Neural cell (in vitro differentiated cells): ENCODE measurements around the gene MAP2. TPM values are rescaled to one million over a fixed set of nuclear protein-coding genes. Genes with fewer than 3 reads are reported as not detected.

ENCODE experiments used
- H2AFZ ChIP-seq: fragments of 200-600, 300-800 bp; sonication (generic), shearing (Covaris generic); 2 replicates; pipeline ENCODE4 v1.6.0; 2014; ENCODE audit warnings: low read depth, mild to moderate bottlenecking, antibody characterized with exemption, low read length, moderate library complexity
- H3F3A ChIP-seq: fragments of 200-600 bp; shearing (Covaris generic); 2 replicates; pipeline ENCODE4 v1.6.1; 2016; ENCODE audit warnings: mild to moderate bottlenecking, moderate library complexity, mixed read lengths, antibody characterized with exemption, low read length; ENCODE audit not compliant: insufficient read depth, poor library complexity, severe bottlenecking
- H3K27ac ChIP-seq: fragments of 200-600, 300-800 bp; sonication (generic), shearing (Covaris generic); 2 replicates; pipeline ENCODE4 v1.5.1; 2014; ENCODE audit warnings: mild to moderate bottlenecking, low read length, moderate library complexity
- H3K27me3 ChIP-seq: fragments of 300-800, 200-600 bp; sonication (generic), shearing (Covaris generic); 2 replicates; pipeline ENCODE4 v1.6.0; 2014; ENCODE audit warnings: mild to moderate bottlenecking, low read depth, low read length, moderate library complexity; ENCODE audit not compliant: insufficient read depth
- H3K36me3 ChIP-seq: fragments of 300-800, 200-600 bp; sonication (generic), shearing (Covaris generic); 2 replicates; pipeline ENCODE4 v1.5.1; 2014; ENCODE audit warnings: mild to moderate bottlenecking, antibody characterized with exemption, low read length, moderate library complexity; ENCODE audit not compliant: insufficient read depth
- H3K4me2 ChIP-seq: fragments of 300-800, 200-600 bp; sonication (generic), shearing (Covaris generic); 2 replicates; pipeline ENCODE4 v1.6.0; 2014; ENCODE audit warnings: mild to moderate bottlenecking, low read length
- H3K4me3 ChIP-seq: fragments of 300-800, 200-600 bp; sonication (generic), shearing (Covaris generic); 2 replicates; pipeline ENCODE4 v1.5.1; 2014; ENCODE audit warnings: mild to moderate bottlenecking, low read length, moderate library complexity
- H3K79me2 ChIP-seq: fragments of 200-600 bp; shearing (Covaris generic); replicated peaks from 2 replicates; pipeline ENCODE4 v1.6.0; 2014; ENCODE audit warnings: mild to moderate bottlenecking, low read length, moderate library complexity; ENCODE audit not compliant: insufficient read depth
- H3K9ac ChIP-seq: fragments of 300-800, 200-600 bp; sonication (generic), shearing (Covaris generic); 2 replicates; pipeline ENCODE4 v1.6.1; 2016; ENCODE audit warnings: mild to moderate bottlenecking, low read length, mixed read lengths
- H3K9me2 ChIP-seq: fragments of 200-600 bp; shearing (Covaris generic); 2 replicates; pipeline ENCODE4 v1.6.1; 2016; ENCODE audit warnings: mild to moderate bottlenecking, low read length, mixed read lengths; ENCODE audit not compliant: insufficient read depth
- H3K9me3 ChIP-seq: fragments of 200-600, 300-800 bp; sonication (generic), shearing (Covaris generic); 2 replicates; pipeline ENCODE4 v1.6.1; 2016; ENCODE audit warnings: mild to moderate bottlenecking, mixed run types, low read length, moderate library complexity, mixed read lengths
- H4K20me1 ChIP-seq: fragments of 200-600 bp; shearing (Covaris generic); 2 replicates; pipeline ENCODE4 v1.6.1; 2016; ENCODE audit warnings: mild to moderate bottlenecking, mixed run types; ENCODE audit not compliant: insufficient read depth
- CTCF ChIP-seq: fragments of 450-650 bp; IDR thresholded peaks from 2 replicates; pipeline ENCODE4 v1.5.1; 2014; ENCODE audit warnings: antibody characterized with exemption, mild to moderate bottlenecking, moderate library complexity; ENCODE audit not compliant: poor library complexity, severe bottlenecking
- EP300 ChIP-seq: fragments of 450-650 bp; conservative IDR thresholded peaks from 2 replicates; pipeline ENCODE4 v1.6.1; 2014; ENCODE audit warnings: antibody characterized with exemption, mild to moderate bottlenecking, moderate library complexity; ENCODE audit not compliant: poor library complexity, severe bottlenecking
- EZH2 ChIP-seq: fragments of 200-600, 300-800 bp; shearing (Covaris generic), sonication (generic); IDR thresholded peaks from 2 replicates; pipeline ENCODE4 v1.6.1; 2014; ENCODE audit warnings: antibody characterized with exemption, low read length, borderline replicate concordance, mild to moderate bottlenecking; ENCODE audit not compliant: insufficient read depth, poor library complexity, severe bottlenecking
- MXI1 ChIP-seq: fragments of 450-650 bp; conservative IDR thresholded peaks from 2 replicates; pipeline ENCODE4 v1.6.1; 2014; ENCODE audit warnings: antibody characterized with exemption, mild to moderate bottlenecking; ENCODE audit not compliant: poor library complexity, severe bottlenecking
- POLR2AphosphoS5 ChIP-seq: IDR thresholded peaks from 2 replicates; pipeline ENCODE4 v1.6.1; 2012
- RAD21 ChIP-seq: fragments of 450-650 bp; conservative IDR thresholded peaks from 2 replicates; pipeline ENCODE4 v1.6.1; 2014; ENCODE audit warnings: antibody characterized with exemption, mild to moderate bottlenecking, moderate library complexity
- REST ChIP-seq: IDR thresholded peaks from 2 replicates; pipeline ENCODE4 v1.6.1; 2012; ENCODE audit warnings: borderline replicate concordance
- SMC3 ChIP-seq: fragments of 450-650 bp; conservative IDR thresholded peaks from 2 replicates; pipeline ENCODE4 v1.6.1; 2014; ENCODE audit warnings: antibody characterized with exemption, mild to moderate bottlenecking, moderate library complexity; ENCODE audit not compliant: poor library complexity
- TAF1 ChIP-seq: IDR thresholded peaks from 2 replicates; pipeline ENCODE4 v1.6.1; 2012; ENCODE audit warnings: low read depth
- polyA plus RNA-seq: library from polyadenylated mRNA; depleted of rRNA; stranded (reverse); fragments of >200 nt; gene quantifications from 2 replicates; pipeline ENCODE4 v1.2.3, GENCODE V29; 2014

MAP2 gene
- polyA plus RNA-seq, 1 donor from 2014 or later = 450 TPM

GRCh38 chr2:209517436-209517835 lies 93.6 kb downstream of the MAP2 start:
- TF ChIP-seq MXI1 (no peak), REST (no peak), RAD21 (no peak), CTCF (no peak), EP300 (no peak), EZH2 (no peak), TAF1 (no peak), POLR2AphosphoS5 (no peak)
- no peak overlapping the region for H3K4me3 ChIP-seq
- H2AFZ ChIP-seq = no peak overlapping the region
- peaks cover 4% of the 10 kb centered on the region for H3K36me3 ChIP-seq
- no peak overlapping the region for H3K27ac ChIP-seq
- H3K9ac ChIP-seq = no peak overlapping the region
- no peak overlapping the region for H3K4me2 ChIP-seq
- H4K20me1 ChIP-seq = peaks cover 4% of the 10 kb centered on the region
- H3K27me3 ChIP-seq = no peaks in the 10 kb centered on the region
- peaks cover 17% of the 10 kb centered on the region for H3K79me2 ChIP-seq
- H3F3A ChIP-seq = peaks cover 17% of the 10 kb centered on the region
- no peaks in the 10 kb centered on the region for H3K9me2 ChIP-seq
- no peaks in the 10 kb centered on the region for H3K9me3 ChIP-seq

- H3K9ac ChIP-seq = no peak overlapping the region
- H3K36me3 ChIP-seq = peaks cover 4% of the 10 kb centered on the region
- H3K9me3 ChIP-seq = no peaks in the 10 kb centered on the region
- peaks cover 17% of the 10 kb centered on the region for H3F3A ChIP-seq
- H2AFZ ChIP-seq = no peak overlapping the region
- H3K27ac ChIP-seq = no peak overlapping the region
- H3K9me2 ChIP-seq = no peaks in the 10 kb centered on the region
- peaks cover 4% of the 10 kb centered on the region for H4K20me1 ChIP-seq
- H3K4me3 ChIP-seq = no peak overlapping the region
- TF ChIP-seq SMC3 = no peak
- no peak for TF ChIP-seq CTCF
- H3K4me2 ChIP-seq = no peak overlapping the region
- H3K79me2 ChIP-seq = peaks cover 29% of the 10 kb centered on the region
- H3K27me3 ChIP-seq = no peaks in the 10 kb centered on the region
Measured at GRCh38 chr2:209519271-209519670, 95.4 kb downstream of the MAP2 start.
